DMS53 (cell line): ENCODE measurements around the gene FCGR3A.
"Not testable (repeated sequence)": the region's sequence is repeated elsewhere in the genome, so short reads cannot be mapped to it uniquely, and the experiment has no call there.

Experiments used
- DNase-seq: peaks from one replicate; lab custom pipeline; 2025; lab: John Stamatoyannopoulos, UW

FCGR3A gene

DNA sequence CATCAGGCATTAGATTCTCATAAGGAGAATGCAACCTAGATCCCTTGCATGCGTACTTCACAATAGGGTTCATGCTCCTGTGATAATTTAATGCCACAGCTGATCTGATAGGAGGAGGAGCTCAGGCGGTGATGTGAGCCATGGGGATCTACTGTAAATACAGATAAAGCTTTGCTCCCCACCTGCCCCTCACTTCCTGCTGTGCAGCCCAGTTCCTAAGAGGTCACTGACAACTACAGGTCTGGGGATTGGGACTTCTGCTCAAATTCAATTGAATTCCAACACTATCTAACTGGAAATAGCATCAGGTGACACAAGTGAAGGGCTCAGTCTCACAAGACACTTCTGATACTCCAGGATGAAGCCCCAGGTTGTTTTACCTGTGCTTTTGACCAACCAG is 7.4 kb upstream of the FCGR3A start:
- DNase-seq = not testable (repeated sequence)

DNA sequence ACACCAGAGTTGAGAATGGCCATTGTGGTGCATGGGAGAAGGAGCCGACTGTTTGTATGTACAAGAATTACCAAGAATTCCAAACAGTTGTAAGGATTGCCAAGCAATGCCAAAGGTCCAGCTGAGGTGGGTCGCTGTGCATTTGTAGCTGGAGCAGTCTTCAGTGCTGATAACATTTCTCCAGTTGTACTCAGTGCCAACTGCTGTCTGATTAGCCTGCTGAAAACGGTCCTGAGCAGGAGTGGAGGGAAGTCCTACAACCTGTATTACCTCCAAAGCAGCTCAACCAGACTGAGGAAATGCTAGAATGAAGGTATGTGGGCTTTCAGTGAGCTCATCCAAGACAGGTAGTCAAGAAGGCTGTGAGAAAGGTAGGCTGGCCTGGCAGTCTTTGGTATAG is 6.5 kb upstream of the FCGR3A start:
- DNase-seq = not testable (repeated sequence)

DNA sequence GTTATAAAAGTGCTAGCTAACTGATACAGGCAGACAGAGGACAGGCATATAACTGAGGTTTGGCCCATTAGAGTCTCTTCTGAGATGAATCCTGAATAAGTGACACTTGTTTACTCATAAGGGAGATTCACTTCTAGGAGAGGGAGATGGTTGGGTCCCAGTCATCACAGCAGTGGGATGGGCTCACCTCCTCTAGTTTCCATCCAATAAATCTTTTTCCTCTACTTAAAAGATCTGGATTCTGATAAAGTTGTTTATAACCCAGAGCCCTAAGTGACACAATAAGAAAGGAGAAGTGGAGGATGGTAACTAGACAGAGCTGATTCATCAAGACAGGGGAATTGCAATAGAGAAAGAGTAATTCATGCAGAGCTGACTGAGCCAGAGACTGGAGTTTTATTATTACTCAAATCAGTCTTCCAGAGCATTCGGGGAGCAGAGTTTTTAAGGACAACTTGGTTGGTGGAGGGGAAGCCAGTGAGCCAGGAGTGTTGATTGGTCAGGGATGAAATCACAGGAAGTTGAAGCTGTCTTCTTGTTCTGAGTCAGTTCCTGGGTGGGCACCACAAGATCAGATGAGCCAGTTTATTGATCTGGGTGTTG is 5.3 kb upstream of the FCGR3A start:
- DNase-seq = not testable (repeated sequence)

- DNase-seq = not testable (repeated sequence)
Measured at GRCh38 chr1:161554340-161554739, 4.7 kb upstream of the FCGR3A start.

GRCh38 chr1:161553631-161554030 is 4.0 kb upstream of the FCGR3A start:
- not testable (repeated sequence) for DNase-seq

- not testable (repeated sequence) for DNase-seq
Measured at GRCh38 chr1:161550942-161551341, 1.3 kb upstream of the FCGR3A start.

- DNase-seq = not testable (repeated sequence)
Measured at GRCh38 chr1:161548749-161549406, 740 bp downstream of the FCGR3A start.

DNA sequence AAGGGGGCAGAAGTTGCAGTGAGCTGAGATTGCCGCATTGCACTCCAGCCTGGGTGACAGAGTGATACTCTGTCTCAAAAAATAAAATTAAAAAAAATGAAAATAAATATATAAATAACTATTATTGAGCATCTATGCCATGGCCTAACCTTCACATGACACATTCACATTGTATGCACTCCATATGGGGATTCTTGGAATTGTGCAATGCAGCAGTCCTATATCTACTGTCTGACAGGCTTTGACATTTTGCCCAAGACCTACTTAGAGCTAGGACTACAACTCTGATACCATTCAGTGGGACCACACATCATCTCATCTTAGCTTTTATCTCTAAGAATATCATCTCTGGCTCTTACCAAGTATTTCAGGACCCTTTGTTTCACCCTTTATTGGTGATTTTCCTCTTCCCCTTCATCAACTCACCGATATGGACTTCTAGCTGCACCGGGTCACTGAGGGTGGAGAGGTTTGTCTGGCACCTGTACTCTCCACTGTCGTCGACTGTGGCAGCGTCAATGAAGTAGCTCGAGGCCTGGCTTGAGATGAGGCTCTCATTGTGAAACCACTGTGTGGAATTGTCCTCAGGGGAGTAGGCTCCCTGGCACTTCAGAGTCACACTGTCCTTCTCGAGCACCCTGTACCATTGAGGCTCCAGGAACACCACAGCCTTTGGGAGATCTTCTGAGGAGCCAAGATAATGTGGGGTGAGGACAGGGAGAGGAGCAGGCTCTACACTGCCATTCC is 1.4 kb downstream of the FCGR3A start:
- not testable (repeated sequence) for DNase-seq

DNA sequence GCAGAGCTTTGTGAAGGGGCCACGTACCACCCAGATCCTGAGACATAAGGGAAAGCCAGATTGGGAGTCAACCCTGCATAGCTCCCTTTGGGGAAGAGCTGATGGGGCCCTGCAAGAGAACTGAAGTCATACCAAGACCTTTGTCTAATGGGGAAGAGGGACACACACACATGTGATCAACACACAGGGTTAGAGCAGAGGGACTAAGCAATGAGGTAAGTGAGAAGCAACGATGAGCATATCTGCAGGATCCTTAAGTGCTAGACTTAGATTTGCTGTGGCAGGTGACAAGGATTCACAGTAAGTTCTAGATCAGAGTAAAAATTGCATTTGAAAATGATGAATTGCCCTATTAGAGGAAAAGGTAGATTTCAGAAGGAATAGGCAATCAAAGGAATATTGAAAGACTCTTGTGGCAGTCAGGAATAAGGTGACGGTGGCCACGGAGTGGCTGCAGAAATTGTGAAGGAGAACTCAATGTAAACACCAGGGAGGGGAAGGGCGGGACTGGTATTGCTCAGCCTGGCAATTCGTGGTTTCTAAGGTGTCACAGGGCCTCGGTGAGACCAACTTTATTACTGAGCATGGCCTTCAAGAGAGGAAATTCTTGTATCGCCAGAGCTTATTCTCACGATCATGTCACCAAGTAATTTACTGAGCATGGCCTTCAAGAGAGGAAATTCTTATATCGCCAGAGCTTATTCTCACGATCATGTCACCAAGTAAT is 4.5 kb downstream of the FCGR3A start:
- DNase-seq = not testable (repeated sequence)

GRCh38 chr1:161543125-161543524 is 6.5 kb downstream of the FCGR3A start:
- not testable (repeated sequence) for DNase-seq

DNA sequence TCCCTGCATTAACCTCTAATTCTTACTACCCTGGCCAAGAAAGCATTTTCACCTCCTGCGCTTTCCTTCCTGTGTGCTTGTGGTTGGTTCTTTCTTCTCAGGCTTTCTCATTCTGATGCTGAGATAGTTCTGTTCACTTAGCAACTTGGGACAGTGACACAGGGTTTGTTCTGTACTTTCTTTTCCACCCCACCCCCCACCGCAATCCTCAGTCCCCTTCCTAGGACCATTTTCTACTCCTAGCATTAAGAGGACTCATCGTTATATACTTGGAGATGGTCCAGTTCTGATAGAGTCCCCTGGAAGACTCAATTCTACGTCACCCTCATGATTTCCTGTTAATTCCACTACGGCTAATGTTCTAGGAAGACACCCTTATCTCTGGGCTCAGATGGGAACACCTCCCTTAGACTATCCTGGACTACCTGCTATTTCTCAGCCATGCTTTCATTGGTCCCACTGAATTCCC is 7.5 kb downstream of the FCGR3A start:
- not testable (repeated sequence) for DNase-seq

DNA sequence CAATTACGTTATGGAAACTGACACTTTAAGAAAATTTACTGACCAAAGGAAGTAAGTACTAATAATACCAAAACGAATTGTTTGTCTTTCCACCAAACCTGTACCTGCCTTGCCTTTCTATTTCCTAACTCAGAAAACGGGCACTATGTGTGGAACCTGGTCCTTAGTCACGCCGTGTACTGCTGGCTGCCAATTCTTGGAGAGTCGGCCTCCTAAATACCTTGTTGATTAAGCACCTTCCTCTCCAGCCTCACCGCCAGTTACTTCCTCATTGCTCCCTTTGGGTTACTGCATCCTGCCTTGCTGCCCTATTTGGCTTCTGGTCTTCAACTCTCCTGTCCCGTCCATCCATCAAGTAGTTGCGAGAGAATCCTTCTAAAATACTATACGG is 9.1 kb downstream of the FCGR3A start:
- peak; percentile 49 for DNase-seq

DNA sequence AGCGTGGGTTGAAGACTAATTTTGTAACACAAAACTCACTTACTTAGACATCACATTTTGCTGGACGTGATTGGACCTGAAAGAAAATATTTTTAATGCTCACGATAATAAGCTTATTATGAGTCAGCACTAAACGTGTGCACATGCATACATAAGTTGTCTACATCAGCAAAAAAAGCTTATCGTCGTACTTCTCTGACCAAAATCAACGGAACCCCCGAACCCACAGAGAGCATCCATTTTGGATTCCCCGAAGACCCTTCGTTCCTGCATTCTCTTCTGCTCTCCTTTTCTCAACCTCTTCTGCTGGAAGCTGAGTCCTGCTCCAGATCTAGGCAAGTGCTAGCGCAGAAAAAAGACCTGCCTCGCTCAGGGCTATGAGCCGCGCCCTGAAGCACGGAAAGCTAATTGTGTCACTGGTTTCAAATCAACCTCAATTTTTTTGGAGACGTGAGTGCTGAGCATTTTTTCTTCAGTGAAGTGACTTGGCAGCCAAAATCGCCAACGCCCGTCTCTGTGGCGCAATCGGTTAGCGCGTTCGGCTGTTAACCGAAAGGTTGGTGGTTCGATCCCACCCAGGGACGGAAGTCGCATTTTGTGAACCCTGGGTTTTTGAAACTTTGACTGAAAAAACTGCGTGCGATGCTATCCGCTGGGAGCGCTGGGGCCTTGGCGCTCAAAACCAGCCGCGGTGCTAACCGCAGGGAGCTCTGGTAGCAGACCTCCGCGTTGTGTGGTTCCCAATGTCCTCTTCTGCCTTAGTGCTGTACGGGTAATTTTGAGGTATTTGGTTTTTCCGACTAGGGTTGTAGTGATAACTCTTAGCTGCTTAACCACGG is 9.7 kb downstream of the FCGR3A start:
- peak; percentile 95 for DNase-seq

- peak; percentile 29 for DNase-seq
Measured at GRCh38 chr1:161538925-161539479, 10.6 kb downstream of the FCGR3A start.

DNA sequence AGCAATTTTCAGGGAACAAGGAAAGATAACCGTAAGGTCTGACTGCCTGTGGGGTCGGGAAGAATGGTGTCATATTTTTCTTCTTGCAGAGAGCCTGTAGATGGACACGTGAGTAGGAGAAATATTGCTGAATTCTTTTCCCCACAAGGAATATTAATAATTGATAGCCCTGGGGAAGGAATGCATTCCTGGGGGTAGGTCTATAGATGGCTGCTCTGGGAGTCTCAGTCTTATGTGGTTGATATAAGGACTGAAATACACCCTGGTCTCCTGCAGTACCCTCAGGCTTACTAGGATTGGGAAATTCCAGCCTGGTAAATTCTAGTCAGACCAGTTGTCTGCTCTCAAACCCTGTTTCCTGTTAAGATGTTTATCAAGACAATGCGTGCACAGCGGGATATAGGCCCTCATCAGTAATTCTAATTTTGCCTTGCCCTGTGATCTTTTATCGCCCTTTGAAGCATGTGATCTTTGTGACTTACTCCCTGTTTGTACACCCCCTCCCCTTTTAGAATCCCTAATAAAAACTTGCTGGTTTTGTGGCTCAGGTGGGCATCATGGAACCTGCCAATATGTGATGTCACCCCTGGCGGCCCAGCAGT is 12.4 kb downstream of the FCGR3A start:
- DNase-seq = peak; percentile 23

DNA sequence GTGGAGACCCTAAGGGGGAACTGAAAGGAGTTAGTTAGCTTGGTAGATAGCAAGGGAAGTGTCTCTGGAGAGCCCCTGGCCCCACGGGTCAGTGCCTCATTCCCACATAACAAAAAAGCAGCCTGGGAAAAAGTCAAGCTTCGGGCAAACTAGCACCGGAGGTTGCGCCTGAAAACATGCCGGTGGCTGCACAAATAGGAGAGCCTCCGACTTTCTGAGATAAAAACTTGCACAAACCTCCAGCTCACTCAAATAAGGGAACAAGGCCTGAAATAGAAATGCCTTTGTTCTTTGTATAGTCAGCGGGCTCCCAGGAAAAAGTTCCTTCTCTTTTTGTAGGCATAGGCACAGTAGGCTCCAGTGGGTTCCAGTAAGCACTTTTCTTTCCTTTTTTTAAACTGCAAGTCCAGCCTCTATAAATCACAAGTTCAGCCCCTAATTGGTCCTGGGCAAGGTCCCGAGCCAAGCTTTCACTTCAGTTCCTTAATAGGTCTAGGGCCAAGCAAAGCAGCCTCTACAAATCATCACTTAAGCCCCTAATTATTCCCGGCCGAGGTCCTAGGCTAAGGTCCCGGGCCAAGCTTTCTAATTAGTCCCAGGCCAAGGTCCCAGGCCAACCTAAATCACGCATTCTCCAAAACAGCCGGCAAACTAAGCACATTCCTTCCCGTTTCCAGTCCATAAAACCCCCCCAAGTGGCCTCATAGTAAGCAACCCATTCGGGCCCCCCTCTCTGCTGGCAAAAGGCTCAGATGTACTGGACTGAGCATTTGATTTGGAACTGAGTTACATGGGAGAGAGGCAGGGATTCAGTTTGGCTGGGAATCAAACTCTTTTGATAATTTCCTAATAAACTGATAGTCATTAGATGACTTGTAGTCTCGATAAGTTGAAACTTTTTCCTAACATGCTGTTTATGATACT is 16.7 kb downstream of the FCGR3A start:
- DNase-seq = not testable (repeated sequence)

DNA sequence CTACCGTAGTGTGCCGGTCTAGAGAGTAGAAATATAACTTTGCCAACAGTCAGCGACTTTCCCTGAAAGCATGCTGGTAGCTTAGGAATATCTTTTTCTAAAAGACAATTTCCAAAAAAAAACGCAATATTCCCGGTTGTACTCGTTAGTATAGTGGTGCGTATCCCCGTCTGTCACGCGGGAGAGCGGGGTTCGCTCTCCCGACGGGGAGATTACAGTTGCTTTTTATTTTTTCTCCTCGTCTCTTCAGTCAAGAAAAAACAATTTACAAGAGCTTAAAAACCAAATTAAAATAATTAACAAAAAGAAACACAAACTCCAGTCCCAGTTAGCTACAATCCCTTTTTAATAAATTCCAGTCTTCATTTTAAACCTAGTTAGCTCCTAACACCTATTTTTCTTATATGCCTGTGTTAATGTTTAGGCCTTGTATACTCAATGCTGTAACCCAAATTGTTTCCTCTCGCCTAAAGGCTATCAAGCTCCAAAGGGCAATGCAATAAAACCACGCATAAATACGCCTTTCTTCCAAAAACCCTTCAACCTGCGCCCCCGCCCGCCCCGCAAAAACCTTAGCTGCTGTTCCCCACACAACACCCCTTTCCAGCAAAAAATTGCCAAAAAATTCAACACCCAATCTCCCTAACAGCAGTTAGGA is 17.5 kb downstream of the FCGR3A start:
- DNase-seq = no peak

DNA sequence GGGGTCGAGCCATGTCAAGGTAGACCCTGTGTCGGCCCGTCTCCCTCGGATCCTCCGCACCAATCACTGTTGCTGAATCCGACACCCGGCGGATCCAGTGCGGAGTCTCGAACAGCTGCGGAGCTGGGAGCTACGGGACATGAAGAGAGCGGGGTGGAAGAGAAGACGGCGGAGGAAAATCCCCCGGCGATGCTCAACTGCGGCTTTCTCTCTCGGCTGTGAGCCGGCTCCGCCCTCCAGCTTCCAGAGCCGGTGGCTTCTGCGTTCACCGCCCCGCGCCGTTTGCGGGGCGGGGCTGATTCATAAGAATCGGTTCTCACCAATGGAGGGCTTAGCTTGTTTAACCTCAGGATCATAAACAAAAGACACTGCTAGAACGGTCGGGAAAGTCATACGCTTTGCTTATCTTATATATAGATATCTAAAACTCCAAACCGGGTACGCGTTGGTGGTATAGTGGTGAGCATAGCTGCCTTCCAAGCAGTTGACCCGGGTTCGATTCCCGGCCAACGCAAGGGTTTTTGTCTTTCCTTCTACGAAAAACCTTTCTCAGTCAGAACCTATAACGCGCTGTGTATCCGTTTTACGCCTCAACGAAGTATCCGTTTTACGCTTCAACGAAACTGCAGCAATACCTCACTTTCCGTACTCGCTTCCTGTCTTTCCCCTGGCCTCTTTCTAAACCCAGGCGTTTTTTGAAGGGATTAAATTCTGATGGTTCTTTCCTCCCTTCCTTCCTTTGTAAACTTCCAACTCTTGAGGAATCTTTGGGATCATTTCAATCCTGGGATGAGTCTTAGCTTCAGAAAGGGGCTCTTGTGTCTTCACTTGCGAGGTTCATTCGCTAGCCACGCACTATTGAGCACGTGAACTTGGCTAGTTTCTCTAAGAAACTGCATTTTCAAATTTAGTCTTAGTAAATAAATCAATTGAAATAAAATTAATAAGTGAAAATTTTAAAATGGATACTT is 18.7 kb downstream of the FCGR3A start:
- DNase-seq = peak; percentile 98
